ENCODE results near the gene SPECC1. TPM values are rescaled to one million over a fixed set of nuclear protein-coding genes. Genes with fewer than 3 reads are reported as not detected.

The SPECC1 gene
- total RNA-seq, 1 donor from 2014 or later, result 76.4 TPM

GRCh38 chr17:20172376-20172775 lies 163.2 kb downstream of the SPECC1 start:
- DNase-seq (ENCODE audit: low spot score in 2 of 2), result no peak
- H3K36me3 ChIP-seq, result no peaks in the 10 kb centered on the region
- peaks cover 0 to 16% of the 10 kb centered on the region in 2 donors for H3K4me1 ChIP-seq
- TF ChIP-seq CTCF (IDR thresholded peaks at IDR 0.05), result no peak
- H3K27me3 ChIP-seq, result no peaks in the 10 kb centered on the region
- H3K9me3 ChIP-seq, result no peaks in the 10 kb centered on the region
- peak overlapping the region in 1 of 2 donors; percentile 61 for H3K27ac ChIP-seq
- H3K4me3 ChIP-seq, result no peak overlapping the region
- intact Hi-C loops (cut with DNase I), result no loop called here

DNA sequence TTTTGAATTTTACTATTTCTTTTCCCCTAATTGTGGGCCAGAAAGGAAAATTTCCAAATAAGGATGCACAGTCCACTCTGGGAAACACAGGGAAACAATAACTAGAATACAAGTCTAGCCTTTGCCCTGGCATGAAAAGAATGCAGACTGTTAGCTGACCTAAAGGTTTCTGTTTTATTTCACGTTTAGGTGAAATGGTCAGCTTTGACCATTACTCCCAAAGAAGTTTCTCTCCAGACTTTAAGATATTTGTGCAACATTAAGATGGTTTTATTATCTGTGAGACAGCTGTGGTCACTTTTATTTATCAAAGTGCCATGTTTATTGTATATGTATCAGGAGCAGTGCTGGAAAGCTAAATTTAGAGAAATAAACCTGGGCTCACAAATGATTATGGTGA lies 163.9 kb downstream of the SPECC1 start:
- Histone ChIP-seq H3K4me1 (peaks cover 0 to 16% of the 10 kb centered on the region in 2 donors), H3K36me3 (no peaks in the 10 kb centered on the region), H3K27ac (peak overlapping the region in 1 of 2 donors; percentile 35), H3K27me3 (no peaks in the 10 kb centered on the region), H3K9me3 (no peaks in the 10 kb centered on the region), H3K4me3 (no peak overlapping the region)
- TF ChIP-seq CTCF (IDR thresholded peaks at IDR 0.05), result no peak
- intact Hi-C loops (cut with DNase I), result no loop called here
- no peak for DNase-seq (ENCODE audit: low spot score in 2 of 2)

DNA sequence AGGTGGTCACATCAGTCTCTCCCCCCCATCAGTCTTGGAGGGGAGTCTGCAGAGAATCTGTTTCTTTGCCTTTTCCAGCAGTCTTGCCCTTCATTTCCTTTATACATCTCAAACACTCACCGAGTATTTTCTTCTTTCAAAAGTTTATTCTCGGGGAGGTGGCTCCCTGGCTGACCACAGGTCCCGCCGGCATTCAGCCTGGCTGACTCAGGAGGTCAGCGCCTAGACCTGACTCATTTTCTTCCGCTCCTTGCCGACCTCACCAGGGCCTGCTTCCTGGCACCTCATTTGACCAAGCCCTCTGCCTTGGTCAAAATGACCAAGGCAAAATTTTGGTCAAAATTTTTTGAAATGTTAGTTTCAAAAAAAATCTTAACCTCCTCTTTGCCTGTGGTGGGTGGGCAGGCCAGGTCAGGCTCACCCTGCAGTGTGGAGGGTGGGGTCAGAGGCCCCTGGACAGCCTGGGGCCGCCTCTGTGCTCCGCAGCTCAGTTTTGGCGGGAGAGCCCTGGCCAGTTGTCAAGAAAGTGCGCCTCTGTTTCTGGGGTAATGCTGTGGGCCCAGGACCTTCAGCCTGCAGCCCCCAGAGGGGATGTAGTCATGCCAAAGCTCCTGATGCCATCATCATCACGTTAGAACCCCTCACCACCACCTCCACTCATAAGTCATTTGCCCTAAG lies 165.6 kb downstream of the SPECC1 start:
- no peaks in the 10 kb centered on the region for H3K9me3 ChIP-seq
- no peak for TF ChIP-seq CTCF (IDR thresholded peaks at IDR 0.05)
- H3K27me3 ChIP-seq, result no peaks in the 10 kb centered on the region
- peak overlapping the region; percentile 22 to 37 for H3K27ac ChIP-seq
- no peaks in the 10 kb centered on the region for H3K36me3 ChIP-seq
- no peak overlapping the region for H3K4me3 ChIP-seq
- intact Hi-C loops (cut with DNase I), result no loop called here
- H3K4me1 ChIP-seq, result peaks cover 0 to 16% of the 10 kb centered on the region in 2 donors
- DNase-seq (ENCODE audit: low spot score in 2 of 2), result no peak

DNA sequence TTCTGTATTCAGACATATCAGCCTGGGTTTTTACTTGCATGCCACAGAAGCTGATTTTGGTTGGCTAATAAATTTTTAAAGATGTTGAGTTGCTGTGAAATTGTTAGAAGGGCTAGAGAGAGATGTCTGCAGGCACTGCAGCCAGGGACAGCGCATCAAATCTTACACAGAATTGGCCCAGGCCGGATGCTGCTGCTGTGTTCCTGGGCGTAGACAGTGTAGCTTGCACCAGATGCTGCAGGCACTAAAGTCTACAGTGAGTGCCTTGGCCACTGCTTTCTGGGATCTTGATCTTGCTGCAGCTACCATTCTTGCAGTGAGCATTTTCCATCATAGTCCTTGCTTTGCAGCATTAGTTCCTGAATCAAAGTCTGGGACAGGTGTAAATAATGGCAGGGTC lies 169.9 kb downstream of the SPECC1 start:
- H3K27me3 ChIP-seq, result no peaks in the 10 kb centered on the region

GRCh38 chr17:20180661-20181060 lies 171.5 kb downstream of the SPECC1 start:
- Histone ChIP-seq H3K27ac (no peak overlapping the region), H3K4me1 (no peaks in the 10 kb centered on the region), H3K27me3 (no peaks in the 10 kb centered on the region), H3K9me3 (no peaks in the 10 kb centered on the region), H3K36me3 (no peaks in the 10 kb centered on the region), H3K4me3 (no peak overlapping the region)
- TF ChIP-seq CTCF (IDR thresholded peaks at IDR 0.05), result no peak
- intact Hi-C loops (cut with DNase I), result no loop called here
- DNase-seq (ENCODE audit: low spot score in 2 of 2), result no peak

More for the DNA sequence above, 169.9 kb downstream of the SPECC1 start:
- no peak overlapping the region for H3K27ac ChIP-seq
- intact Hi-C loops (cut with DNase I), result no loop called here
- no peak for DNase-seq (ENCODE audit: low spot score in 2 of 2)
- no peak for TF ChIP-seq CTCF (IDR thresholded peaks at IDR 0.05)
- no peaks in the 10 kb centered on the region for H3K4me1 ChIP-seq
- H3K4me3 ChIP-seq, result no peak overlapping the region
- no peaks in the 10 kb centered on the region for H3K9me3 ChIP-seq
- H3K36me3 ChIP-seq, result no peaks in the 10 kb centered on the region

Data from ascending aorta (tissue), 2 donors.